GM18951 (cell line): Measurements from ENCODE around the gene CCDC6.
"Not testable (repeated sequence)": the region's sequence is repeated elsewhere in the genome, so short reads cannot be mapped to it uniquely, and the experiment has no call there.

Experiments used
- POLR2A ChIP-seq: IDR thresholded peaks from 4 replicates; pipeline ENCODE4 v1.6.1; 2011; ENCODE audit warnings: mild to moderate bottlenecking; ENCODE audit not compliant: insufficient read length, insufficient read depth; ENCODE audit errors: extremely low read depth
- in situ Hi-C: fragments of 300-500 bp; cut with MboI; formaldehyde crosslinking; loops from one replicate; pipeline ENCODE4 v1.12.0; 2022; ENCODE audit warnings: low sequenced_read_pairs, mixed read lengths, inconsistent platforms; ENCODE audit not compliant: unreplicated experiment

CCDC6 gene

DNA sequence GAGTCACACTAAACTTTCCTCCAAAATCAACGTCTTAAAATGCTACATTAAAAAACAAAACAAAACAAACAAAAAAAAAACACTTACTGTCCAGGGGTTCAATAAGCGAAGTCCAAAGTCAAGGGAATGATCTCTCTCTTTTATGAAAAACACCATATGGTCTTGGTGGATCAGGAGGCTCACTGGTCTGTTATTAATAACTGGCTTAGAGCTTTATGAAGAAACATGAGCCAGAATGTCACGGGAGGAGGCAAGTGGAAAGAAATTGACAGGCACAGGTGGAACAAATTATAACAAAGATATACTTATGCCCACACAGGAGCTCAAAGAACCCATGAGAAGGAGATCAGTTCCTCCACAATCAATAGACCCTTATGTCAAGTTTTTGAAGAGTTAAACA lies 153.1 kb downstream of the CCDC6 start, which contains the start of gene MRLN:
Gene MRLN, minus strand, starts transcription at position 189 of the 400 bp plus-strand sequence.
- TF ChIP-seq POLR2A = no peak
- in situ Hi-C loops = no loop called here

DNA sequence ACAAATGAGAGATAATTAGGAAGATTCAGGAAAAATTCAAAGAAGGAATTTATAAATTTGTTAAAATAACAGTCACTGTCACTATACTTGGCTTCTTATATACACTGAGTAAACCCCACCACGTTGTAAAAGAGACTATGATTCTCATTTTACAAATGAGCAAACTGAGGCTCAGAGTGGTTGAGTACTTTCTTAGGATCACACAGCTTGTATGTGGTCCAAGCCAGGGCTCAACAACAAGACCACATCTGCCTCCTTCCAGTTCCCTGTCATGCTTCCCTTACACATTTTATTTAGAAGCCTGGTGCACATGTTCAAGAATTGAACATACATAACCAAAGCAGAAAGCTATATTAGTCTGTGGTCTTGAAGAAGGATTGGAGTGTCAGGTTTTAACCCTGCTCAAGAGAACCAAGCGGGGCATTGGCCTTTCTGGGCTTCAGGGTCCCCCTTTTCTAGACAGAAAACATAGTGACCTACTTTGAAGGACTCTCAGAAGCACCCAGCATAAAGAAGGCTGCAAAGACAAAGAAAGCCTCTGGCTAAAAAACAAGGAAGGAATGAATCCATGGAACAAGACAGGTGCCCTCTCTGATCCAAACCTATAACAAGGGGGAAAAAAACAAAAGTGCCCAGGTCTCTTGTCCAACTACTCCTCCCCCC lies 153.9 kb downstream of the CCDC6 start:
- no peak for TF ChIP-seq POLR2A
- in situ Hi-C loops = no loop called here

DNA sequence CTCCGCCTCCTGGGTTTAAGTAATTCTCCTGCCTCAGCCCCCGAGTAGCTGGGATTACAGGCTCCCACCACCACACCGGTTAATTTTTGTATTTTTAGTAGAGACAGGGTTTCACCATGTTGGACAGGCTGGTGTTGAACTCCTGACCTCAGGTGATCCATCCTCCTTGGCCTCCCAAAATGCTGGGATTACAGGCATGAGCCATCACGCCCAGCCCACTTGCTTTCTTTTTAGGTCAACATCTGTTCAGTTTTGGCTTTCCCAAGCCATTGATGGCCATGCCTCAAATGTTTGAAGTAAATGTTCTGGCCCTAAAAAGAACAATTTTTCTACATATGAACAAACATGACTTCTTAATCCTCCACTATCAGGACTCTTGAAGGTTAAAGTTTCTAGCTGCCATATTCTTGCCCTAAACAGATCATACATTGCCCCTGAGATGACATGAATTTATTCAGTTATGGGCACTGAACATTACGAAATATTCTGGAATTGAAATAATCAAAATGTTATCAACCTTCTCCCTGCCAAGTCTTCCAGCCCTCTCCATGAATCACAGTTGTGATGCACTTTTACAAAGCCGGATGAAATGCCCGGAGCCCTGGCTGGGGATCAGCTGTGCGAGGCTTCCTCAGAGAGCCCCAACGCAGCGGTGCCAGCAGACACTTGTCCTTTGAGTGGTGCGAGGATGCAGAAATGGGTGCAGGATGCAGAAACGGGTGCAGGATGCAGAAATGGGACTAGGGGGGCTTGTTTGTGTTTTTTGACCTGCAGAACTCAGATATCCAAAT lies 156.0 kb downstream of the CCDC6 start:
- no peak for TF ChIP-seq POLR2A
- in situ Hi-C loops = no loop called here

DNA sequence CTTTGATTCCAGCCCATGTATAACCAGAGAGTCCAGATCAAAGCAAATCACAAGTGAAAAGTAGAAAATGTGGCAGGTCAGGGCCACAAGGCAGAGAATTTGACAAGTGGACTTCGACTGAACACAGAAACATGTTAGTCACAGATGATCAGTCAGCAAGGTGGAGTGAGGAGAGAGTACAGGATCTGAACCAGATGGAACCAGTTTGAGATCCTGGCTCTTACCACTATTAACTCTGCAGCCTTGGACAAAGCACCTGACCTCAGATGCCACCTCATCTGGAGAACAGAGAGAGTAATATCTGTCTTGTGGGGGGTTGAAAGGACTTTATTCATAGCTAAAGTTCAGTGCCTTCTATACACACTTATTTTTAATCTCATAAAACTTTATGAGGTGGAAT lies 157.5 kb downstream of the CCDC6 start:
- in situ Hi-C loops = no loop called here
- TF ChIP-seq POLR2A = no peak

DNA sequence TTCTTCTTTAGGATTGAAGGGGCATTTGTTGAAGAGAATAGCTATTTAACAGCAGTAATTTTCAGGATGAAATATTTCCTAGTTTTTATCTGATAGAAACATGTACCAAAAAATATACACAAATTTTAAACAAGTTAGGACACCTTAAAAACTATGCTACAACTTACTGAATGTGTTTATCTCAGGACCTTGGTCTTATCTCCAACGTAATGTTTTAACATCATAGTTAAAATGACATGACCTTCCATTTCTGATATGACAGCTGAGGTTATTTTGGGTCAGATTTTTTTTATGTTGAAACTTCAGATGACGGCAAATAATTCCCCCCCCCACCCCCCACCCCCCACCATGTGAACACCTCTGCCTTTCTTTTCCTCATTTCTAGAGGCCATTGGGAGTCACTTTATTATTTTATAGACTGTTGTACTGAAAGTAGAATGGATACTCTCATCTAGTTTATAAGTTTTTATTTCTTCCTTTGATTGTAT lies 161.1 kb downstream of the CCDC6 start:
- no peak for TF ChIP-seq POLR2A
- in situ Hi-C loops = no loop called here

DNA sequence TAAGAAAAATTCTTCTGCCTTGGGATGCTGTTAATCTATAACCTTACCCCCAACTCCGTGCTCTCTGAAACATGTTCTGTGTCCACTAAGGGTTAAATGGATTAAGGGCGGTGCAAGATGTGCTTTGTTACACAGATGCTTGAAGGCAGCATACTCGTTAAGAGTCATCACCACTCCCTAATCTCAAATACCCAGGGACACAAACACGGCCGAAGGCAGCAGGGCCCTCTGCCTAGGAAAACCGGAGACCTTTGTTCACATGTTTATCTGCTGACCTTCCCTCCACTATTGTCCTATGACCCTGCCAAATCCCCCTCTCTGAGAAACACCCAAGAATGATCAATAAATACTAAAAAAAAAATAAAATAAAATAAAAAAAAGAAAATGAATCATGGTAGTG lies 161.6 kb downstream of the CCDC6 start:
- in situ Hi-C loops = not testable (repeated sequence)

DNA sequence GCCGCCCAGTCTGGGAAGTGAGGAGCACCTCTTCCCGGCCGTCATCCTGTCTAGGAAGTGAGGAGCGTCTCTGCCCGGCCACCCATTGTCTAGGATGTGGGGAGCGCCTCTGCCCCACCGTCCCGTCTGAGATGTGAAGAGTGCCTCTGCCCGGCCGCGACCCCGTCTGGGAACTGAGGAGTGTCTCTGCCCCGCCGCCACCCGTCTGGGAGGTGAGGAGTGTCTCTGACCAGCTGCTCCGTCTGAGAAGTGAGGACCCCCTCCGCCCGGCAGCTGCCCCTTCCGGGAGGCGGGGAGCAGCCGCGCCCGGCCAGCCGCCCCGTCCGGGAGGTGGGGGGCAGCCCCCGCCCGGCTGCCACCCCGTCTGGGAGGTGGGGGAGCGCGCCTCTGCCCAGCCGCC lies 162.2 kb downstream of the CCDC6 start:
- in situ Hi-C loops = not testable (repeated sequence)

DNA sequence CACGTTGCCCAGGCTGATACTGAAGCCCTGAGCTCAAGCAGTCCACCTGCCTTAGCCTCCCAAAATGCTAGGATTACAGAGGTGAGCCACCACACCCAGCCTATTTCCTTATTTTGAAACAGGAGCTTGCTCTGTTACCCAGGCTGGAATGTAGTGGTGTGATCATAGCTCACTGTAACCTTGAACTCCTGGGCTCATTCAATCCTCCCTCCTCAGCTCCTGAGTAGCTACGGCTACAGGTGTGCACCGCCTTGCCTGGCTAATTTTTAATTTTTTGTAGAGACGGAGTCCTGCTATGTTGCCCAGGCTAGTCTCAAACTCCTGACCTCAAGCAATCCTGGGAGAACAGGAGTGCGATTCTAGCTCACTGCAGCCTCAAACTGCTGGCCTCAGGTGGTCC lies 164.8 kb downstream of the CCDC6 start:
- in situ Hi-C loops = no loop called here
- no peak for TF ChIP-seq POLR2A

DNA sequence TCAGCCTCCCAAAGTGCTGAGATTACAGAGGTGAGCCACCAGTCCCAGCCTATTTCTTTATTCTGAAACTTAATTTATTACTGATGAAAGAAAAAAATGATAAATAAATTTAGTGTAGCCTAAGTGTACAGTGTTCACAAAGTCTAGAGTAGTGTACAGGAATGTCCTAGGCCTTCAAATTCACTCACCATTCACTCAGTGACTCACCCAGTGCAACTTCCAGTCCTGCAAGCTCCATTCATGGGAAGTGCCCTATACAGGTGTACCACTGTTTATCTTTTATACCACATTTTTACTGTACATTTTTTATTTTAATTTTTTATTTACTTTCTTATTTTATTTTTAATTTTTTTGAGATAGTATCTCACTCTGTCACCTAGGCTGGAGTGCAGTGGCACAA lies 165.3 kb downstream of the CCDC6 start:
- TF ChIP-seq POLR2A = no peak
- in situ Hi-C loops = no loop called here
